ENCODE data around the gene LAMTOR4.

DNA sequence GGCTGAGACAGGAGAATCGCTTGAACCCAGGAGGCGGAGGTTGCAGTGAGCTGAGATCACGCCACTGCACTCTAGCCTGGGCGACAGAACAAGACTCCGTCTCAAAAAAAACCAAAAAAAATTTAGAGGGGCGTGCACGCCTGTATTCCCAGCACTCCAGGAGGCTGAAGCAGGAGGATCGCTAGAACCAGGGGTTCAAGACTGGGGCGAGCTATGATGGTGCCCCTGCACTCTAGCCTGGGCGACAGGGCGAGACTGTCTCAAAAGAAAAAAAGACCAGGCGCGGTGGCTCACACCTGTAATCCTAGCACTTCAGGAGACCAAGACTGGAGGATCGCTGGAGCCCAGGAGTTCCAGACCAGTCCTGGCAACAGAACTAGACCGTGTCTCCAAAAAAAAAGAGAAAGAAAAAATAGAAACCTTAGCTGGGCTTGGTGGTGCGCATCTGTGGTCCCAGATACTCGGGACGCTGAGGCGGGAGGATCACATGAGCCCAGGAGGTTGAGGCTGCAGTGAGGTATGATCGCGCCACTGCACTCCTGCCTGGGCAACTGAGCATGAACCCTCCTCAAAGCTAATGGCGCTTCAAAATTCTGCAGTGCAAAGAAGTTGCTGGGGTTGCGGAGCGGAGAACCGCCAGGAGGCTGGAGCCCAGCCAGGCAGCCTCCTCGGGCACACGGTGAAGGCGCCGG is 22.3 kb upstream of the LAMTOR4 start:
- TF ChIP-seq, protein P1, sequence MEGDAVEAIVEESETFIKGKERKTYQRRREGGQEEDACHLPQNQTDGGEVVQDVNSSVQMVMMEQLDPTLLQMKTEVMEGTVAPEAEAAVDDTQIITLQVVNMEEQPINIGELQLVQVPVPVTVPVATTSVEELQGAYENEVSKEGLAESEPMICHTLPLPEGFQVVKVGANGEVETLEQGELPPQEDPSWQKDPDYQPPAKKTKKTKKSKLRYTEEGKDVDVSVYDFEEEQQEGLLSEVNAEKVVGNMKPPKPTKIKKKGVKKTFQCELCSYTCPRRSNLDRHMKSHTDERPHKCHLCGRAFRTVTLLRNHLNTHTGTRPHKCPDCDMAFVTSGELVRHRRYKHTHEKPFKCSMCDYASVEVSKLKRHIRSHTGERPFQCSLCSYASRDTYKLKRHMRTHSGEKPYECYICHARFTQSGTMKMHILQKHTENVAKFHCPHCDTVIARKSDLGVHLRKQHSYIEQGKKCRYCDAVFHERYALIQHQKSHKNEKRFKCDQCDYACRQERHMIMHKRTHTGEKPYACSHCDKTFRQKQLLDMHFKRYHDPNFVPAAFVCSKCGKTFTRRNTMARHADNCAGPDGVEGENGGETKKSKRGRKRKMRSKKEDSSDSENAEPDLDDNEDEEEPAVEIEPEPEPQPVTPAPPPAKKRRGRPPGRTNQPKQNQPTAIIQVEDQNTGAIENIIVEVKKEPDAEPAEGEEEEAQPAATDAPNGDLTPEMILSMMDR (IDR thresholded peaks at IDR 0.05; ENCODE audit: poor library complexity, severe bottlenecking): peak; percentile 27
- no peak for TF ChIP-seq TAF1 (IDR thresholded peaks at IDR 0.05; ENCODE audit: low read depth)

Measured in neural cell (in vitro differentiated cells).